ENCODE data around the gene NIT1. TPM values are rescaled to one million over a fixed set of nuclear protein-coding genes. Genes with fewer than 3 reads are reported as not detected.

NIT1 gene
- polyA plus RNA-seq, 4 donors: 45.3 to 57.5 (median 51.8) TPM

Other genes starting within 250 kb of the NIT1 start
- gene ITLN1, start 232.9 kb upstream of the NIT1 start, polyA plus RNA-seq (ENCODE audit: insufficient read length in 4 of 4): 1 to 10 TPM; 1.3 to 5.3 (median 2.1) TPM
- gene ITLN2, start 163.3 kb upstream of the NIT1 start, polyA plus RNA-seq (ENCODE audit: insufficient read length in 4 of 4): not detected
- 100 to 1,000 TPM in 1 of 4 donors, 10 to 100 TPM in 3; 76.1 to 101 (median 82.1) TPM for gene F11R, start 97.0 kb upstream of the NIT1 start, polyA plus RNA-seq (ENCODE audit: insufficient read length in 4 of 4)
- 10 to 100 TPM; 52.0 to 76.1 (median 67.5) TPM for gene TSTD1, start 79.1 kb upstream of the NIT1 start, polyA plus RNA-seq (ENCODE audit: insufficient read length in 4 of 4)
- 10 to 100 TPM; 55.6 to 69.0 (median 60.4) TPM for gene USF1, start 72.1 kb upstream of the NIT1 start, polyA plus RNA-seq (ENCODE audit: insufficient read length in 4 of 4)
- gene ARHGAP30, start 48.2 kb upstream of the NIT1 start, polyA plus RNA-seq (ENCODE audit: insufficient read length in 4 of 4): 1 to 10 TPM; 1.8 to 2.6 (median 2.0) TPM
- 1 to 10 TPM; 2.1 to 4.8 (median 4.3) TPM for gene NECTIN4, start 28.5 kb upstream of the NIT1 start, polyA plus RNA-seq (ENCODE audit: insufficient read length in 4 of 4)
- 10 to 100 TPM; 14.9 to 21.5 (median 16.4) TPM for gene KLHDC9, start 19.7 kb upstream of the NIT1 start, polyA plus RNA-seq (ENCODE audit: insufficient read length in 4 of 4)
- gene PFDN2, start 68 bp upstream of the NIT1 start, polyA plus RNA-seq (ENCODE audit: insufficient read length in 4 of 4): 10 to 100 TPM; 71.1 to 85.7 (median 77.7) TPM
- 10 to 100 TPM; 43.1 to 57.7 (median 48.1) TPM for gene DEDD, start 14.6 kb downstream of the NIT1 start, polyA plus RNA-seq (ENCODE audit: insufficient read length in 4 of 4)
- 100 to 1,000 TPM; 124 to 175 (median 145) TPM for gene UFC1, start 35.9 kb downstream of the NIT1 start, polyA plus RNA-seq (ENCODE audit: insufficient read length in 4 of 4)
- gene USP21, start 41.4 kb downstream of the NIT1 start, polyA plus RNA-seq (ENCODE audit: insufficient read length in 4 of 4): 10 to 100 TPM; 45.6 to 61.0 (median 50.3) TPM
- 10 to 100 TPM; 34.6 to 62.0 (median 49.4) TPM for gene PPOX, start 48.3 kb downstream of the NIT1 start, polyA plus RNA-seq (ENCODE audit: insufficient read length in 4 of 4)
- 10 to 100 TPM; 36.7 to 49.3 (median 41.3) TPM for gene B4GALT3, start 59.4 kb downstream of the NIT1 start, polyA plus RNA-seq (ENCODE audit: insufficient read length in 4 of 4)
- 1 to 10 TPM in 2 of 4 donors, under 1 TPM in 2; 0.72 to 1.6 (median 1.1) TPM for gene ADAMTS4, start 80.9 kb downstream of the NIT1 start, polyA plus RNA-seq (ENCODE audit: insufficient read length in 4 of 4)
- gene NDUFS2, start 84.3 kb downstream of the NIT1 start, polyA plus RNA-seq (ENCODE audit: insufficient read length in 4 of 4): 100 to 1,000 TPM; 178 to 218 (median 200) TPM
- 10 to 100 TPM in 3 of 4 donors, 1 to 10 TPM in 1; 10.0 to 16.1 (median 11.8) TPM for gene FCER1G, start 97.2 kb downstream of the NIT1 start, polyA plus RNA-seq (ENCODE audit: insufficient read length in 4 of 4)
- gene APOA2, start 105.5 kb downstream of the NIT1 start, polyA plus RNA-seq (ENCODE audit: insufficient read length in 4 of 4): 100 to 1,000 TPM in 1 of 4 donors, under 1 TPM in 1, not detected in 2; 0.43 to 120 TPM
- gene TOMM40L, start 108.0 kb downstream of the NIT1 start, polyA plus RNA-seq (ENCODE audit: insufficient read length in 4 of 4): 10 to 100 TPM; 12.7 to 16.9 (median 15.0) TPM
- gene NR1I3, start 120.1 kb downstream of the NIT1 start, polyA plus RNA-seq (ENCODE audit: insufficient read length in 4 of 4): 1 to 10 TPM; 1.9 to 4.4 (median 3.6) TPM
- gene PCP4L1, start 140.6 kb downstream of the NIT1 start, polyA plus RNA-seq (ENCODE audit: insufficient read length in 4 of 4): 1 to 10 TPM; 1.3 to 2.1 (median 1.4) TPM
- 1 to 10 TPM; 3.7 to 5.7 (median 4.8) TPM for gene MPZ, start 191.9 kb downstream of the NIT1 start, polyA plus RNA-seq (ENCODE audit: insufficient read length in 4 of 4)
- 100 to 1,000 TPM; 229 to 284 (median 257) TPM for gene SDHC, start 196.3 kb downstream of the NIT1 start, polyA plus RNA-seq (ENCODE audit: insufficient read length in 4 of 4)
- 10 to 100 TPM; 10.3 to 14.0 (median 12.5) TPM for gene CFAP126, start 249.8 kb downstream of the NIT1 start, polyA plus RNA-seq (ENCODE audit: insufficient read length in 4 of 4)